GM12801 (cell line): Measurements from ENCODE around the gene RALBP1.

ENCODE experiments used
- TF ChIP-seq, protein P1 (sequence below): IDR thresholded peaks from one replicate; pipeline ENCODE4 v1.5.1; 2011; ENCODE audit warnings: control low read depth; ENCODE audit not compliant: insufficient read length; ENCODE audit errors: extremely low read depth

RALBP1 gene

DNA sequence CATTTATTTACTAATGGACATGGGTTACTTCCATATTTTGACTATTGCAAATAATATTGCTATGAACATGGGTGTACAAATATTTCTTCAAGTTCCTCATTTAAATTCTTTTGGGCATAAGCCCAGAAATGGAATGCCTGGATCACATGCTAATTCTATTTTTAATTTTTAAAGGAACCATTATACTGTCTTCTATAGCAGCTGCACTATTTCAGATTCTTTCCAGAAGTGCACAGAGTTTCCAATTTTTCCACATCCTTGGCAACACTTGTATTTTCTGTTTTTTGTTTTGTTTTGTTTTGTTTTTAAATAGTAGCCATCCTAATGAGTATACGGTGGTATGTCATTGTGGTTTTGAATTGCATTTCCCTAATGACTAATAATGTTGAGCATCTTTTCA lies 8.5 kb upstream of the RALBP1 start:
- TF ChIP-seq, protein P1, sequence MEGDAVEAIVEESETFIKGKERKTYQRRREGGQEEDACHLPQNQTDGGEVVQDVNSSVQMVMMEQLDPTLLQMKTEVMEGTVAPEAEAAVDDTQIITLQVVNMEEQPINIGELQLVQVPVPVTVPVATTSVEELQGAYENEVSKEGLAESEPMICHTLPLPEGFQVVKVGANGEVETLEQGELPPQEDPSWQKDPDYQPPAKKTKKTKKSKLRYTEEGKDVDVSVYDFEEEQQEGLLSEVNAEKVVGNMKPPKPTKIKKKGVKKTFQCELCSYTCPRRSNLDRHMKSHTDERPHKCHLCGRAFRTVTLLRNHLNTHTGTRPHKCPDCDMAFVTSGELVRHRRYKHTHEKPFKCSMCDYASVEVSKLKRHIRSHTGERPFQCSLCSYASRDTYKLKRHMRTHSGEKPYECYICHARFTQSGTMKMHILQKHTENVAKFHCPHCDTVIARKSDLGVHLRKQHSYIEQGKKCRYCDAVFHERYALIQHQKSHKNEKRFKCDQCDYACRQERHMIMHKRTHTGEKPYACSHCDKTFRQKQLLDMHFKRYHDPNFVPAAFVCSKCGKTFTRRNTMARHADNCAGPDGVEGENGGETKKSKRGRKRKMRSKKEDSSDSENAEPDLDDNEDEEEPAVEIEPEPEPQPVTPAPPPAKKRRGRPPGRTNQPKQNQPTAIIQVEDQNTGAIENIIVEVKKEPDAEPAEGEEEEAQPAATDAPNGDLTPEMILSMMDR = no peak

DNA sequence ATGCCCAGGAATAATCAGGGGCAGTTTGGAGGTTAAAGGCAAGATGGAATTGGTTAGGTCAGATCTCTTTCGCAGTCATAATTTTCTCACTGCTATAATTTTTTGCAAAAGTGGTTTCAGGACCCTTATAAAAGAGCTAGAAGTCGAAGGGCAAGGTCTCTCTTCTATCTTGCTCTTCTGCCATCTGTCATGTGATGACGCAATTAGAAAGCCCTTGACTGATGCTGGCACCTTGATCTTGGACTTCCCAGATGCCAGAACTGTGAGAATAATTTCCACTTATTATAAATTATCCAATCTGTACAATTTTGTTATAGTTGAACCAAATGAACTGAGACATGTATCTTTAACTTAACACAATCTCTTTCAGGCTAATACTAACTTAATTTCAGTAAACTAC lies 6.3 kb upstream of the RALBP1 start:
- TF ChIP-seq, protein P1 = no peak

DNA sequence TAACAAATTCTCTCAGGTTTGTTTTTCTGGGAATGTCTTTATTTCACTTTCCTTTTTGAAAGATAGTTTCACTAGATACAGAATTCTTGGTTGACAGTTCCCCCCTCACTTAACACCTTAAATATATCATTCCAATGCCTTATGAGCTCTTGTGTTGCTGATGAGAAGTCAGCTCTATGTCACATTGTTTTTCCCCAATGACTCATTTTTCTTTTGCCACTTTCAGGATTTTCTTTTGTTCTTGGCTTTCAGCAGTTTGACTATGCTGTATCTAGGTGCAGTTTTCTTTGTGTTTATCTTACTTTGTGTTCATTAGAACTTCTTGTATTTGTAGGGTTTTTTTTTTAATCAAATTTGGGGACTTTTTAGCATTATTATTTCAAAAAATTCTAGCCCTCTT lies 5.6 kb upstream of the RALBP1 start:
- TF ChIP-seq, protein P1 = no peak

DNA sequence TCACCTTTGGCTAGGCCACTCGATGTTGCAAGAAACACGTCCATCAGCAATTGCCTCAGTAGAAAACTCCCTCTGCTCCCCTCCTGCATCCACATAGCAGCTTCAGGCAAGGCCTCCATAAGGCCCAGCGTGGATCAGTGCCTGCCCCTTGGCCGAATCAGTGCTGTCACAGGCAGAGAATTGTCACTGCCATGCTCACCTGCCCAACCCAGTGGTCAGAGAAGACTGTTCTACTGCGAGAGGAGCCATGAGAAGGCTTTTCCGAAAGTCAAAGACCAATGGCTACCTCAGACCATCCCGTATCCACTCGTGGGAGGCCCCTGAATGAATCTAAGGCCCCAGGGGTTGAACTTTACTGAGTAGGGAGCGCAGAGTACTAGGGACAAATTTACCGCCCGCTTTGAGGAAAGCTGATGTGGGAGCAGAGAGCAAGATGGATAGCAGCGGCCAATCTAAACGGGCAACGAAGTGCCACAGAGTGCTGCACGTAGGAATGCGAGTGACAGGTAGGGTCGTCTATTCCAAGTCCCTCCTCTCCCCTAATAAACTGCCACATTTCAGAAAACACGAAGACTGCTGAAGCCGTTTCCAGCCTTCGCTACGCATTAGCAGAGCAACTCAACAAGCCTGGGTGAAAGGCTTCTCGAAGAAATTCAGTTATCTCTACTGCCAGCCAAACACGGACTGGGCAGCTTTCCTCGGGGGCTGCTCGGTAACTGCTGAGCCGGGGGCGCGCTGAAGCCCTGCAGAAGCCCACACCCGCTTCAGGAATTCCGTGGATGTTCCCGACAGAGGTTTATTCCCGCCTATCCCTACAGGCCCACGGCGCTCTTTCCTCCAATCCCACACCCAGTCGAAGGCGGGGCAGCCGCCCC lies 968 bp upstream of the RALBP1 start:
- TF ChIP-seq, protein P1 = no peak

DNA sequence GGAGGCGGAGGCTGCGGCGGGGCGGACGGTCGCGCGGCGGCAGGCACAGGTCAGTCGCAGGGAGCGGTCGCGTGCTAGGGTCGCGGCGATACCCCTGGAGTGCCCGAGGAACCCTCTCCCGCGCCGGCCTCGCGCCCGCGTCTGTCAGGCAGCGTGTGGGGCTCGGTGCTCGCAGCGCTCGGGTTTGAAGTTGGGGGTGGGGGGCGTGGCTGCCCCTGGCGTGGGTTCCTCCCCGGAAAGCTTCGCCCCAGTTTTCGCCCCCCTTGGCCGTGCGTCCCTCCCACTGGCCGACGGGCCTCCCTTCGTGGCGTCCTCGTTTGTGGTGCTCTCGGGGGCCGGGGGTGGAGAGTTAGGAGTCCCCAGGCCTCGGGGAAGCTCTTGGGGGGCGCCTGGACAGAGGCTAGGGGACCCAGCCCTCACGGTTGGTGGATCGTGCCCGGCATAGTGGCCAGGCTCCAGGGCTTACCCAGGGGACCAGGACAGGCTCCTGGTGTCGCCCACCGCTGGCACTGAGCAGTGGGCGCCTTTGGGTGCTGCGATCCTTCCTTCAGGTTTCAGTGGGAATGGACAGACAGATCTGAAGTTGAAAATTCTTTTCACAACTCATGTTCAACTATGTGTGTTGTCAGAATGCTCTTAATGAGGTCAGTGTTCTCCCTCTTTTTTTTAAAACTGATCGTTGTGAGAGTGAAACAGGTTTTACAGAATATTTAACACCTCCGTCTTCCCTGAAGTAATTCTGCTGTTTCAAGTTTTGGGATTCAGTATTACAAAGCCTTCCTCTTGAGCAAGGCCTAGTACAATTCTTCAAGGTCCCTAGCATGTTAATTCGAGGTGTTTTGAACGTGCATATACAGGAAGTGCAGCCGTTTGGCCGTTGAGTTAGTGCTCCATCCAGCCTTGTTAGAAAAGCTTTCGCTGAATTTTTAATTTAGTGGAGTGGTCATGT lies 604 bp downstream of the RALBP1 start:
- TF ChIP-seq, protein P1 = no peak

DNA sequence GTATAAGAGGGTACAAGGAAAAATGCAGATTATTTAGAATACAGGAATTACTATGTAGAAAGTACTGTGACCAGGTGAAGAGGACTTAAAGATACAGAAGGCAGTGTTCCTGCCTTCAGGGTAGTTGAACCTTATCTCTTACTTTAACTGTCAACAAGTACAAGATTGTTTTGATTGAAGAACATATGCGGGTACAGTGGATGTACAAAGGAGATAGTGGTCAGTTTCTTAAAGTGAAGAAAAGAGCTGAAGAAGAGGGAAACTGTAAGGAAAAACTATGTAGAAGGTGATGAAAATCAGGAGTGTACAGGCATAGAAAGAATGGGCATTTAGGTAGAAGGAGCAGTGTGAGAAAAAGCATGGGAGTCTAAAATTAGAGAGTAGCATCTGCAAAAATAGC lies 2.2 kb downstream of the RALBP1 start:
- TF ChIP-seq, protein P1 = no peak

DNA sequence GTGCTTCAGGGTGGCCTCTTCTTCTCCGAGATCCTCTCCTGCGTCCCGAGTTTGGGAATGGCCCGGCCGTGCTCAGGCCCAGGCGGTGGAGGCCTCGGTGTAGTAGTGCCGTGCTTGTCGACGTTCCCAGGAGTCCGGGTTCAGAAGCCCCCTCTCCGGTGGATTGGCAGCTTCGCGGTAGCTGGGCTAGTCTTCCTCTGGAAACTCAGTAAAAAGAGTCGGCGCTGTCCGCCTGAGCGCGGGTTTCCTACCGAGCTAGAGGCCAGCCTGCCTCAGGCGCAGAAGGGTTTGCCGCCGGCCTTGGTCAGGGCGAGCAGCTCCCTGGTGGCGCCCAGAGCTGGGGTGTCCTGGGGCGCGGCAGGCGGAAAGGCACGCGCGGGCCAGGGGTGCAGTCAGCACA lies 3.2 kb downstream of the RALBP1 start:
- TF ChIP-seq, protein P1 = no peak
